ENCODE data around the gene ERI3.
"Not testable (repeated sequence)": the region's sequence is repeated elsewhere in the genome, so short reads cannot be mapped to it uniquely, and the experiment has no call there.

The ERI3 gene

GRCh38 chr1:44229435-44230167, 125.5 kb downstream of the ERI3 start:
- DNase-seq = no peak

GRCh38 chr1:44228218-44228617, 126.8 kb downstream of the ERI3 start:
- DNase-seq = no peak

GRCh38 chr1:44227211-44227610, 127.8 kb downstream of the ERI3 start:
- DNase-seq = no peak

- no peak for DNase-seq
These were observed 129.3 kb downstream of the ERI3 start for GRCh38 chr1:44225761-44226160.

GRCh38 chr1:44223187-44223610, 131.9 kb downstream of the ERI3 start:
- DNase-seq = no peak

- DNase-seq = no peak
These were observed 132.5 kb downstream of the ERI3 start for GRCh38 chr1:44222397-44223186.

DNA sequence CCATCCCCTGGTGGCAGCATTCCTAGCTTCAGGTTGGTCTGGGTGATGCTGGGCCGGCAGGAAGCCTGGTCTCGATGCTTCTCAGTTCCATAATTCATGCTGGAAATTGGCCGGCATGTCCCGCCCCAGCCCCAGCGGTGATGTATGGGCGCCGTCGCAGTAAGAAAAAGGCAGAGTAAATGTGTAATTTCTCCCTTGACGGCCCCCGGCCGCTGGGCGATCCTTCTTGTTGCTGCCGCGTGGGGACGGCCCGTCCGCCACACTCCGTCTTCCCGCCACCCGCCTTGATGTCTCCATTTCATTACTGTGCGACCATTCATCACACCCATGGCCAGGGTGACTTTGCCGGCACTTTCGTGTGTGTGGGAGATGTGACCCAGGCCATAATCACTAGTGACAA, 133.3 kb downstream of the ERI3 start:
- no peak for DNase-seq

DNA sequence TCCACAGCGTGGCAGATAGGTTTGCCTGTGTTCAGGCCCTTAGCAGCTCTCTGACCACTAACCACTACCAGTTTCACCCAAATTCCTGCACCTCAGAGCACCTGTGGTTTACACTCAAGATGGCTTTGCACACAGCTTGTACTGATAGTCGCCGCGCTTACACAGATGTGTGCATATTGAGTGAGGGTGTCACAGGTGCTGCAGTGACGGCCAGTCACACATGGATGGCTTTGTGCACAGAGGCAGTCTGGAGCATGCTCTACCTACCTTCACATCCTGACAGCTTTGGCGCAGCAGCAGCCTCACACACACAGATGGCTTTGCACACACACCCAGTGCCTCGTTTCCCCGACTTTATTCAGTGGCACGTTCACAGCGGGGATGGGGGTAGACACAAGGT, 134.3 kb downstream of the ERI3 start:
- no peak for DNase-seq

DNA sequence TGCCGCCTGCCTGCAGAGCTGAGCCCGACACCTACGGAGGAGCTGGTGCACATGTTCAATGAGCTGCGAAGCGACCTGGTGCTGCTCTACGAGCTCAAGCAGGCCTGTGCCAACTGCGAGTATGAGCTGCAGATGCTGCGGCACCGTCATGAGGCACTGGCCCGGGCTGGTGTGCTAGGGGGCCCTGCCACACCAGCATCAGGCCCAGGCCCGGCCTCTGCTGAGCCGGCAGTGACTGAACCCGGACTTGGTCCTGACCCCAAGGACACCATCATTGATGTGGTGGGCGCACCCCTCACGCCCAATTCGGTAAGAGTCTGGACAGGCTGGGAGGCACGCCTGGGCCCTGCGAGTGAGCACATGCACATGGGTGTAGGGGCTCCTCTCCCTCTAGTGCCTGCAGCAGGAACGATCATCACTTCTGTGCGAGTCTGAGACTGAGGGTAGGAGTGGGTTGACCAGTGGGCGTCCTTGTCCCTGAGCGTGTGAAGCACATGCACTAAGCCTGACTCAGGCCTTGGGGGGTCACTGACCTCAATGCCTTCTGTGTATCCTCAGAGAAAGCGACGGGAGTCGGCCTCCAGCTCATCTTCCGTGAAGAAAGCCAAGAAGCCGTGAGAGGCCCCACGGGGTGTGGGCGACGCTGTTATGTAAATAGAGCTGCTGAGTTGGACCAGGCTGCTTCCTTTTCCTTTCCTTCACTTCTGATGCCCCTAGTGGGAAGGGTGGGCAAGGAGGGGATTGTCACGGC, 134.9 kb downstream of the ERI3 start:
- no peak for DNase-seq

DNA sequence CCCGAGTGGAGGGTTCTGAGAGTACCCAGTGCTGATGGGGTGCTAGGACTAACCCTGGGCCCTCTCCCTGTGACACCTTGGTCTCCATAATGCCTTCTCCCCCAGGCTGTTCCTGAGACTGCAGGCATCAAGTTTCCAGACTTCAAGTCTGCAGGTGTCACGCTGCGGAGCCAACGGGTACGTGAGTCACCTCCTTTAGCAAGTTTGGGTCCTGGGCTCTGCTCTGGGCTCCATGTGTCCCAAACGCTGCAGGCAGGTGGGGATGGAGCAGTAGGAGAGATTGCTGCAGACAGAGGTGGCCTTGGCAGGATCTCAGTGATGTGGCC, 135.8 kb downstream of the ERI3 start:
- DNase-seq = no peak

- DNase-seq = no peak
These were observed 136.4 kb downstream of the ERI3 start for GRCh38 chr1:44218503-44219300.

GRCh38 chr1:44217809-44218410, 137.1 kb downstream of the ERI3 start:
- peak; percentile 53 for DNase-seq

- peak; percentile 84 for DNase-seq
These were observed 141.6 kb downstream of the ERI3 start, which contains the start of gene DMAP1 for GRCh38 chr1:44213222-44214112. Gene DMAP1, plus strand, starts transcription at chr1:44213471. Its CDS starts 283 bp downstream, at chr1:44213754.

GRCh38 chr1:44212355-44213221, 142.5 kb downstream of the ERI3 start:
- no peak for DNase-seq

DNA sequence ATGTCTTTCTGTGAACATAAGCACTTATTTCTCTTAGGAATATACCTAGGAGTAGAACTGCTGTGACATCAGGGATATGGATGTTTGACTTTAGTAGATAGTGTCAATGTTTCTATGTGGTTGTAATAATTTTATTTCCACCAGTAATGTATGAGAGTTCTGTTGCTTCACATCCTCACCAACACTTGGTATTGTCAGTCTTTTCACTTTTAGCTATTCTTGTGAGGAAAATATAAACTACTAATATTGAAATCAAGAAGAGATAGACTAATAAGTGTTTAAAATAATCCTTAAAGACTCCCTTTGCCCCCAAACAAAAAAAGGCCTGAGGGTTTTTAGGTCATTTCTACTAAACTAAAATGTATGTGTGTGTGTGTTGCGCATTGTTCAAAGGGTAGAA, 144.5 kb downstream of the ERI3 start:
- no peak for DNase-seq

DNA sequence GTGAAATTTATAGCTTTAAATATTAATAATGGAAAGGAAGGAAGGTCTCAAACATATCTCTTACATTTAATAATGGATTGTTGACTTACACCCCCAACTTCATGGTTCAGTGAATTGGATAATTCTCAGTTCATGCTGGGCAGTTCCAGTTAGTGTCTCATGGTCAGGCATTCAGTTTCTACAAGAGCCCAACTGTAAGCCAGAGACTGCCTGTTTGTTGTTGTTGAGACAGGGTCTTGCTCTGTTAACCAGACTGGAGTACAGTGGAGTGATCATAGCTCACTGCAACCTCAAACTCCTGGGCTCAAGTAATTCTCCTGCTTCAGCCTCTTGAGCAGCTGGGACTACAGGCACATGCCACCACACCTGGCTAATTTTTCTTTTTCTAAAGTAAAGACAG, 146.8 kb downstream of the ERI3 start:
- no peak for DNase-seq

- not testable (repeated sequence) for DNase-seq
These were observed 148.5 kb downstream of the ERI3 start for GRCh38 chr1:44206545-44206944.

- no peak for DNase-seq
These were observed 154.7 kb downstream of the ERI3 start for GRCh38 chr1:44200336-44200735.

GRCh38 chr1:44174630-44175029, 180.4 kb downstream of the ERI3 start:
- DNase-seq = no peak

Measured in DMS153 (cell line).